GM12892 (cell line): Measurements from ENCODE around the gene RPAIN.
"Not testable (repeated sequence)": the region's sequence is repeated elsewhere in the genome, so short reads cannot be mapped to it uniquely, and the experiment has no call there.

ENCODE experiments used
- DNase-seq: peaks from one replicate; pipeline ENCODE4 v3.0.0; 2011; ENCODE audit not compliant: insufficient read length
- FAIRE-seq: peaks from 2 replicates; lab custom pipeline; 2011; peaks lifted over from hg19 to GRCh38; lab: Jason Lieb, UNC
- POLR2A ChIP-seq: IDR thresholded peaks from 2 replicates; pipeline ENCODE4 v1.6.1; 2011; ENCODE audit warnings: low read depth, low read length, control low read depth
- POLR2AphosphoS5 ChIP-seq: IDR thresholded peaks from 2 replicates; pipeline ENCODE4 v1.6.1; 2011; ENCODE audit warnings: low read depth, low read length, control low read depth
- TAF1 ChIP-seq: IDR thresholded peaks from 2 replicates; pipeline ENCODE4 v1.6.1; 2011; ENCODE audit warnings: low read depth, mild to moderate bottlenecking, control low read depth, low read length, borderline replicate concordance

RPAIN gene

DNA sequence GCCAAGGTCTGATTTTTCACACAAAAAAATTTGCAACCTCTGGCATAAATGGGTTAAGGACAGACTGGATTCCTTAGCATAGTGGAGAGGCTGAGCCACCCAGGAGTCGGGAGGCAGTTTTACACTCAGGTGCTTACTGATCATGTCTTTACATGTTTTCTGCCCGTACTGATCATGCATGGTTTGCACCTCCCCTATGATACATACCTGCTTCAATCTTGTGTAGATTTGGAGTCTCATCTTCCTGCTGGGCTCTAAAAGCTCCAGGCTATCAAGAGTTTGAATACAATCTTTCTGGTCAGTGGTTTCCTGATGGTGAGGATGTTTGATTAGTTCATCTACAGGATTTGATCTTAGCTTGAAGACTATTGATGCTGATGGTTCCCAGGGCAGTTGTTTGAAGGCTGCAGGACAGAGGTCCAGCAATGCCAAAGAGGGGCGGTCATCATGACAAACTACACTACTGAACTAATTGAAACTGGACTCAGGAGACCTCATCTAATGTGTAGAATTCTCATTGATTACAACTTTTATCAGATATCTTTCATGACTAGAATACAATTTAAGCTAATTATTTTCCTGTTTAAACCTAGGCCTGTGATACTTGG is 12.1 kb downstream of the RPAIN start:
- TF ChIP-seq POLR2AphosphoS5 (peak; percentile 66; the same call in 1 of the 2 replicates), TAF1 (no peak), POLR2A (peak; percentile 51; the same call in 1 of the 2 replicates)
- FAIRE-seq: no peak
- DNase-seq: no peak

DNA sequence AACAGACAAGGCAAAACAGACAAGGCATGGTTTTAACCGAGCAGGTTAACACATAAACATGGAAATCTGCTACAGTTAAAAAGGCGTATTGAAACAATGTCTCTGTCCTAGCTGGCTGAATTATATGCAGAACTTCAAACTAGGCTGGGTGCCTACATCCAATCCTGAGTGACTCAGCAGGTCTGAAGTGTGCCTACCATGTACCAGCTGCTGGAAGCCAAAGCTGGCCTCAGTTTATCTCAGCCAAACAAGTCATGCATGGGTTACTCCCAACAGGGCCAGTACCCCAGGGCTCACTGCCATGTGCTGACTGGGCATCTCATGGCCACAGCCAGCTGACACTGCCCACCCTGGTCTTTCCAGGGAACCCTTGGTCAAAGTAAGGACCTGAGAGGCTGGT is 15.0 kb downstream of the RPAIN start:
- DNase-seq (no peak), FAIRE-seq (no peak)
- no peak for TF ChIP-seq TAF1
- no peak for TF ChIP-seq POLR2AphosphoS5
- TF ChIP-seq POLR2A: no peak

DNA sequence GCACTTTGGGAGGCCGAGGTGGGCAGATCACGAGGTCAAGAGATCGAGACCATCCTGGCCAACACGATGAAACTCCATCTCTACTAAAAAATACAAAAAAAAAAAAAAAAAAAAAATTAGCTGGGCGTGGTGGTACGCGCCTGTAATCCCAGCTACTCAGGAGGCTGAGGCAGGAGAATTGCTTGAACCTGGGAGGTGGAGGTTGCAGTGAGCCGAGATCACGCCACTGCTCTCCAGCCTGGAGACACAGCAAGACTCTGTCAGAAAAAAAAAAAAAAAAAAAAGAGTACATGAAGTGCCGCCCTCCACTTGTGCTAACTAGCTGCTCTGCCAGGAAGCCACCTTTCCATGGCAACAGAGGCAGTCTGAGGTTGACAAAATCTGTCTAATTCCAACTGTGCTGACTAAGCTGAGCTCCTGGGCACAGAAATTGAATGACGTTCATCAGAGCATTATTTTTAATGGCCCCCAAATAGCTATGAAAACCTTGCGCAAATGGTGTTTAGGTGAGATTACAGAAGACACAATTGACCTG is 15.9 kb downstream of the RPAIN start:
- DNase-seq, FAIRE-seq: not testable (repeated sequence)

DNA sequence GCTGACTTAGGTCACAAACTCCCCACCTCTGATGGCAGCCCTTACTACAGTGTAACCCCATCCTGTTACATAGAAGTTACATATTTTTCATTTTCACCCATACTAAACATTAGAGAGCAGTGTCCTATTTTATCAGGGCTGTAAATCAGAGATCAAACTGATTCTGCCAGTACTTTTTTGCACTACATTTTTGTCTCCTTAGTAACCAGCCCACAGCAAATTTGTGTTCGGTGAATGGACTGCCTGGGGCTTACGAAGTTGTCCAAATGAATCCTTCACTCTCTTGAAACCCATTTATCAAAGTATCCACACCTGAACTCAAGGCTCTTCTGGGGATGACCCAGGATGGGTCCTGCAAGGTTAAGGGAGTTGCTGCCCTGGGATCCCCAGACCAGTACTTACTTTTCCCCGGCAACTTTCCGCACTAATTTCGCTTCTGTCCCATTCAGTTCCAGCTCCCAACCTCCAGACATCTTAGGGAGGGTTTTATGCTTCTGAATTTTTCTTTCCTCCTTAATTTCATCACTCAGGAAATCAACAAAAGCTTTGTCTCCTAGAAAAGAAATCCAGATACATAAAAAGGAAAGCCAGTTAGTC is 17.8 kb downstream of the RPAIN start:
- FAIRE-seq: no peak
- TF ChIP-seq POLR2A: no peak
- no peak for TF ChIP-seq POLR2AphosphoS5
- TF ChIP-seq TAF1: no peak
- DNase-seq: no peak

DNA sequence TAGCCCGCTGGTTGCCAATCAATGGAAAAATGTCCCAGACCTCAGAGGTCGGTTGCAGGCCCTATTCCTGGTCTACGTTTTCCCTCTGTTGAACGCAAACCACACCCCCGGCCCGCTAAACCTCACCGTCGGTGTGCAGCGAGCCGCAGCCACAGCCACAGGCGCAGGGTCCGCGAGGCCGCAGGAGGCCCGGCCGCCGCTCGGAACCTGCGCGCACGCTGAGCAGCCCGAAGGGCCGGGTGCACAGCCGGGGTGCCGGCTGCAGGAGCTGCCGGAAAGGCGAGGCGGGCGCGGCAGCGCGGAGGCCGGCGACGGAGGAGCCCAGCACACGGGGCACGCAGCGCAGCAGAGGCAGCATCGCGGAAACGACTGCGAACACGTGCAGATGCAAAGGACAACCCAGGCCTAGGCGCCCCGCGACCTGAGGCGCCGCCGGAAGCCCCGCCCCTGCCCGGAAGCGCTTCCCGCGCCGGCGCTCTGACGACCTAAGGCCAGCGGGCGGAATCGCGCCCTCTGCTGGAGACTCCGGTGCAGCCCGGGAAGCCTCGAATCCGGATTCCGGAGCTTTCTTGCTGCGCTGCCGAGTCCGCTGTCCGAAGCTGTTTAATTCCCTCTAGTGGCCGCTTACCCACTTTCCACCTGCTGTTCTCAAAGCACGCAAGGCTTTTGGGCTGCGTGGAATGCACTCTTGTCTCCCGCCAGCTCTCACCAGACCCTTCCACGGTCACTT is 18.9 kb downstream of the RPAIN start, which contains the start of gene C1QBP:
C1QBP (minus strand) TSS at position 440 of the 730 bp plus-strand sequence; CDS start at position 358, 82 bp downstream.
- TF ChIP-seq POLR2AphosphoS5 (peak; percentile 91), TAF1 (peak; percentile 74; the same call in 1 of the 2 replicates), POLR2A (peak; percentile 93)
- DNase-seq (peak; percentile 90), FAIRE-seq (peak; percentile 97)

DNA sequence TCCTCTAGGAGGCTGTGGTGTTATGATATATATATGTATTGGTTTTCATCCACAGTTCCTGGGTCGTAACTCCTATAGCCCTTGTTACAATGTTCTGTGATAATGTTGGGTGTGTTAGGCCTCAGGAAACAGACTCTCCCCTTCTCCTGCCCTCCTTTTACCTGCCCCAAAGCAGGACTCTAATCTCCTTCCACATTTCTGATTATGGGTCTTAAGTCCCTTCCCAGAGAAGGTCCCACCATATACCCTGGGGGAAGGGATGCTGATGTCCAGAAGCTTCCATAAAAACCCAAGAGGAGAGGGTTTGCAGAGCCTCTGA is 19.4 kb downstream of the RPAIN start:
- no peak for DNase-seq
- TF ChIP-seq POLR2A (no peak), TAF1 (no peak), POLR2AphosphoS5 (no peak)
- no peak for FAIRE-seq

DNA sequence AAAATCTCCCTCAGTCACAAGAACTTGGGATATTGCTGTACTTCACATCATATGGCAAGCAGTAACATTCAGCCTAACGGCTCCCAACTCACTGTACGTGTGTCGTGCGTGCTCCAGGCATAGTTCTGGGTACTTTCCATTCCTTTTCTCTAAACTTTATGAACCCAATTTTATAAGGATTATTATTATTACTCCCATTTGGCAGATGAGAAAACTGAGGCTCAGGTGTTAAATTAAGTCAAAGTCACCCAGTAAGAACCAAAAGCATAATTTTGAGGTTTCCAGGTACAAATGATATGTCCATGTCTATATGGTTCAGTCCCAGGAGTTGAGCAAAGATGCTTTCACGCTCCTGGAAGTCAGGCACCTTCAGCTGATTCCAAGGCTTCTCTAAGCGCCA is 23.7 kb downstream of the RPAIN start:
- TF ChIP-seq POLR2A: no peak
- no peak for TF ChIP-seq POLR2AphosphoS5
- no peak for TF ChIP-seq TAF1

DNA sequence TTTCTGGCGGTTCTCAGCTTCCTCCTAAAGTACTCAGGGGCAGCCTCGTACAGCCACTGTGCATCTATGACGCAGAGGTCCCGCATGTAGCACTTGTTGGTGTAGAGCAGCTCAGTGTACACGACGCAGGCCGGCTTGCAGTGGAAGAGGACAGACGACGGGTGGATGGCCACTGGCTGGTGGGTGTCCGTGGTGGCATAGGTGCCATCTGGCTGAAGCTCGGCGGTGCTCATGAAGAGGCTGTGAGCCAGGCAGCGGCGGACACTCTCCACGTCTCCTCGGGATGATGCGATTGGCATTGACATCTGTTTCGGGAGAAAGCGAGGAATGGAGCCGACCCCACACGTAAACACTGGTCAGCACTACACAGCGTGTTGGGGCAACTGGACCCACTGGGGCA is 24.2 kb downstream of the RPAIN start:
- no peak for TF ChIP-seq POLR2A
- no peak for TF ChIP-seq POLR2AphosphoS5
- no peak for TF ChIP-seq TAF1
- DNase-seq (no peak), FAIRE-seq (no peak)

More for the DNA sequence above, 23.7 kb downstream of the RPAIN start:
- FAIRE-seq (no peak), DNase-seq (no peak)

DNA sequence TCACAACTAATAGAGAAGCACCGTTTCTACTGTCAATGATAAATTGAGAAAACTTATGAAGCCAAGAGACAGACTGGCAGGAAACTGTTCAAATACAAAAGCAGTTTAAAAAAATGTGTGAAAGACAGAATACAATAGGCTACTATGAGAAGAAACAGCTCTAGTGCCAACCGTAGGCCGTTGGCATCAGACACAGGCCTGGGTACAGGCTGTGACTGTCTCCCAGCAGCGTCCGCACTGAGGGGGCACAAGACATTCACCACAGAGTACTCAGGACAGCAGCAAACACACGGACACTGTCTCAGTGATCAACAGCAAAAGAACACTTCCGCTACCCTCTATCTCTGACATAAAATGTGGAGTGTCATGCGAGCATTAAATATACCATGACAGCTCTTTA is 26.8 kb downstream of the RPAIN start:
- DNase-seq (no peak), FAIRE-seq (no peak)
- TF ChIP-seq POLR2A (no peak), TAF1 (no peak), POLR2AphosphoS5 (no peak)

DNA sequence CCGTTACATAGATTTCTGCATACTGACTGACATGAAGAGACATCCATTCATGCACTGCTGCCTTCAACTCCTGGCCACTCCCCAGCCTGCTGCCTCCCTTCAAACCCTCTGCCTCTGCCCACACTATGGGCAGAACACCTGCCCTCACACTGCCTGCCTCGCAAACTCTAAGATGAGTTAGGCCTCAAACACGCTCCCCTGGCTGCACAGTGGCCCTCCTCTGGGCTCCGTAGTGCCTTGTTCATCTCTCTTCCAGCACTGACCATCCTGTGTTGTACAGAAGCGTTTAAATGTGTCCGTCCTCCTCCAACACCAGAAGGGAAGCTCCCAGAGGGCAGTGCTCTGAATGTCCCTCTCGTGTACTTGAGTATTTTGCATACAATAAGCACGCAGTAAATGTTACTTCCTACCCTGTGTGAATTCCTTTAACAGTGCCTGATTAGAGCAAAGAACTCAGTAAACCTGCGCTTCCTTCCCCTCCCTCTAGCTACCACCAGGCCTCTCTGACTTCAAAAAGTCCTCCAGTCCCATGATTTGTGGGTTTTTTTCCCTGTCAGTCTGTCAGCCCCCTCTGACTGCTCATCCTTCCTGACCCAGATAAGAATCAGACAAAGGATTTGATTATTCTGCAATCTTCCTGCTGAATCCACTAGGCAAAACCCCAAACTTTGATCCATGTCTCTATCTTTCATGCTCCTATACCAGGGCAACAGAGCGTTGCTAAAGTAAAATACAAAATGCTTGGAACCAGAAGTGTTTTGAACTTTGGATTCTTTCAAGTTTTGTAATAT is 44.9 kb downstream of the RPAIN start:
- FAIRE-seq: no peak
- DNase-seq: no peak
- TF ChIP-seq POLR2AphosphoS5: no peak
- TF ChIP-seq POLR2A: no peak
- no peak for TF ChIP-seq TAF1

DNA sequence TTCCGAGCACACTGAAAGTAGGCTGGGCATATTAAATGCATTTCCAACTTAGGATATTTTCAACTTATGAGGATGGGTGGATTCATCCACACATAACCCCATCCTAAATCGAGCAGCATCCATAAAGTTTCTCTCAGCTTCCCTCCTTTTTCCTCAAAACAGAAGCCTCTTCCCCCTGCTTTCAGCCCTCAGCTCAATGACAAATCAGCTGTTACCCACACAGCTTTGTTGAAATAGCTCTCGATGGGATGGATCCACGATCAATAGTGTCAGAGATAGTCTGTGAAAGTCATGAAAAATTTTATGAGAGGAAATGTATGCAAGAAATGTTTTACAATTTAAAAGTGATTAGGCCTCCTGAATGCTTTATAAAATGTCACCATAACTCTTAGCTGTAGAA is 46.3 kb downstream of the RPAIN start:
- TF ChIP-seq POLR2A (no peak), TAF1 (no peak), POLR2AphosphoS5 (no peak)
- no peak for DNase-seq
- no peak for FAIRE-seq
